Kidney (tissue), 14 donors: ENCODE measurements around the gene PCNT. TPM values are rescaled to one million over a fixed set of nuclear protein-coding genes. Genes with fewer than 3 reads are reported as not detected.

ENCODE experiments used
- DNase-seq, 5 donors: peaks; one replicate each; pipeline ENCODE4 v3.0.0-alpha.2; 2013 to 2020
- FAIRE-seq: peaks from 2 replicates; lab custom pipeline; 2012; peaks lifted over from hg19 to GRCh38; lab: Jason Lieb, UNC
- H3K27ac ChIP-seq, 2 donors: one replicate each; pipeline ENCODE4 v1.7.0; 2013; ENCODE audit warnings: low read depth in 2 of 2, low read length in 2 of 2, inconsistent platforms in 1 of 2
- H3K27me3 ChIP-seq: one replicate; pipeline ENCODE4 v1.7.1; 2013; ENCODE audit warnings: low read length, inconsistent platforms; ENCODE audit not compliant: control insufficient read depth, insufficient read depth
- H3K36me3 ChIP-seq, 3 donors: one replicate each; pipeline versions ENCODE4 v1.7.0 to v1.7.1; 2013; ENCODE audit warnings: low read length in 3 of 3, control low read depth in 1 of 3, inconsistent platforms in 1 of 3; ENCODE audit not compliant: insufficient read depth in 3 of 3, control insufficient read depth in 2 of 3
- H3K4me1 ChIP-seq, 3 donors: one replicate each; pipeline versions ENCODE4 v1.7.0 to v1.7.1; 2013; ENCODE audit warnings: low read length in 3 of 3, inconsistent platforms in 1 of 3, low read depth in 1 of 3; ENCODE audit not compliant: control insufficient read depth in 2 of 3, insufficient read depth in 2 of 3
- H3K4me3 ChIP-seq, 3 donors: one replicate each; pipeline versions ENCODE4 v1.7.0 to v1.8.1; 2013; ENCODE audit warnings: low read length in 3 of 3, control low read depth in 1 of 3, inconsistent platforms in 1 of 3
- H3K9ac ChIP-seq, 3 donors: one replicate each; pipeline versions ENCODE4 v1.7.0 to v1.7.1; 2013; ENCODE audit warnings: low read length in 3 of 3, control low read depth in 1 of 3, inconsistent platforms in 1 of 3
- H3K9me3 ChIP-seq, 3 donors: one replicate each; pipeline versions ENCODE4 v1.7.0 to v1.7.1; 2013; ENCODE audit warnings: low read length in 3 of 3, control low read depth in 1 of 3, inconsistent platforms in 1 of 3; ENCODE audit not compliant: control insufficient read depth in 2 of 3, insufficient read depth in 1 of 3
- intact Hi-C: fragments of 100-400 bp; cut with DNase I; formaldehyde crosslinking; loops from one replicate; pipeline ENCODE4 v1.11.1; 2022
- polyA plus RNA-seq: library from polyadenylated mRNA; stranded (reverse); fragments of 350-450 nt; fragmentation: Illumina TruSeq; extraction: RNeasy Lipid Tissue Mini Kit (QIAGEN cat#74804); gene quantifications from one replicate; pipeline ENCODE4 v1.2.3, GENCODE V29; 2014; ENCODE audit warnings: low read depth, low replicate concordance; ENCODE audit not compliant: insufficient read depth
- total RNA-seq: library from RNA; stranded (reverse); fragmentation: NEBNext Ultra II Directional; extraction: Animal tissue kit (Norgen Biotek cat#: 25700); gene quantifications from one replicate; pipeline ENCODE4 v1.2.1, GENCODE V29; 2021
- TF ChIP-seq, protein P1 (sequence below): IDR thresholded peaks from 3 replicates; pipeline ENCODE4 v1.5.1; 2012; ENCODE audit warnings: mild to moderate bottlenecking, moderate library complexity, borderline replicate concordance; ENCODE audit not compliant: insufficient read depth; ENCODE audit errors: extremely low read depth
- donor health status: control.
- donor health status: control.
- donor health status: control.
- donor health status: control.
- donor health status: control.
- donor health status: DM: yes; HTN: yes; CAD: no.
- donor health status: Normal renal cell carcinoma (clear cell type).

Gene PCNT
- total and polyA plus RNA-seq, 2 donors from 2014 or later: 4.2 to 26.1 TPM

DNA sequence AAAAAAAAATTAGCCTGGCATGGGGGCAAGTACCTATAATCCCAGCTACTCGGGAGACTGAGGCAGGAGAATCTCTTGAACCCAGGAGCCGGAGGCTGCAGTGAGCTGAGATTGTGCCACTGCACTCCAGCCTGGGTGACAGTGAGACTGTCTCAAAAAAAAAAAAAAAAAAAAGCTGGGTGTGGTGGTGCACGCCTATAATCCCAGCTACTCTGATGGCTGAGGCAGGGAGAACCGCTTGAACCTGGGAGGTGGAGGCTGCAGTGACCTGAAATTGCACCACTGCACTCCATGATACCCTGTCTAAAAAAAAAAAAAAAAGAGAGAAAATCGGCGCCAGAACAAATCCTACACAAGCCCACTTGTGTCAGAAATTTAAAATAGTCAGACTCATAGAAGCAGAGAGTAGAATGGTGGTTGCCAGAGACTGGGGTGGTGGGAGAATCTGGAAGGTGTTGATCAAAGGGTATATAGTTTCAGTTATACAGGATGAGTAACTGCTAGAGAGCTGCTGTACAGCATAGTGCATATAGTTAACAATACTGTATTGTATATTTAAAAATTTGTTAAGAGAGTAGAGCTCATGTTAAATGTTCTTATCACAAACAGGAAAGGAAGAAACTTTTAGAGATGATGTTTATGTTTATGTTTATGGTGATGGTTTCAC is 144.3 kb downstream of the PCNT start:
- TF ChIP-seq, protein P1, sequence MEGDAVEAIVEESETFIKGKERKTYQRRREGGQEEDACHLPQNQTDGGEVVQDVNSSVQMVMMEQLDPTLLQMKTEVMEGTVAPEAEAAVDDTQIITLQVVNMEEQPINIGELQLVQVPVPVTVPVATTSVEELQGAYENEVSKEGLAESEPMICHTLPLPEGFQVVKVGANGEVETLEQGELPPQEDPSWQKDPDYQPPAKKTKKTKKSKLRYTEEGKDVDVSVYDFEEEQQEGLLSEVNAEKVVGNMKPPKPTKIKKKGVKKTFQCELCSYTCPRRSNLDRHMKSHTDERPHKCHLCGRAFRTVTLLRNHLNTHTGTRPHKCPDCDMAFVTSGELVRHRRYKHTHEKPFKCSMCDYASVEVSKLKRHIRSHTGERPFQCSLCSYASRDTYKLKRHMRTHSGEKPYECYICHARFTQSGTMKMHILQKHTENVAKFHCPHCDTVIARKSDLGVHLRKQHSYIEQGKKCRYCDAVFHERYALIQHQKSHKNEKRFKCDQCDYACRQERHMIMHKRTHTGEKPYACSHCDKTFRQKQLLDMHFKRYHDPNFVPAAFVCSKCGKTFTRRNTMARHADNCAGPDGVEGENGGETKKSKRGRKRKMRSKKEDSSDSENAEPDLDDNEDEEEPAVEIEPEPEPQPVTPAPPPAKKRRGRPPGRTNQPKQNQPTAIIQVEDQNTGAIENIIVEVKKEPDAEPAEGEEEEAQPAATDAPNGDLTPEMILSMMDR: no peak
- intact Hi-C loops: no loop called here
- Histone ChIP-seq H3K9me3 (no peaks in the 10 kb centered on the region), H3K36me3 (no peaks in the 10 kb centered on the region), H3K4me3 (no peak overlapping the region), H3K27ac (no peak overlapping the region), H3K9ac (no peak overlapping the region), H3K4me1 (peaks cover 0 to 2% (median 0%) of the 10 kb centered on the region in 3 donors), H3K27me3 (no peaks in the 10 kb centered on the region)
- FAIRE-seq (no peak), DNase-seq (no peak)

DNA sequence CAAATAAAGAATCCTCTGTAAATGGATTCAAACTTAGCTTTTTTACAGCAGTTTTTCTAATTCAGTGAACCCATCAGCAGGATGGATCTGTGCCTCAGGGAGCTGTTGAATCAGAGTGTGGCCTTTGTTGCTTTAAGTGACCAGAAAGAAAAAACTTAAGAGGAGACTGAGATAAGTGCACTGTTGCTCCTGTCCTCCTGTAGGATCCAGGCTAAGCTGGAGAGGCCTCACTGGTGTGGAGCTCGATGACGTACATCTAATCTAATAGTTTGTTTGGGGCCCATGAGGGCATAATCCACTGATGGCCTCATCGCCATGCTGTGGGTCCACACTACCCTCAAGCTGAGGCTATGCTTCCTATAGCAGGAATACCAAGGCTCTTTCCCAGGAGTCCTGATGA is 145.3 kb downstream of the PCNT start:
- DNase-seq (no peak), FAIRE-seq (no peak)
- TF ChIP-seq, protein P1: no peak
- no peak overlapping the region for H3K9ac ChIP-seq
- no peaks in the 10 kb centered on the region for H3K27me3 ChIP-seq
- intact Hi-C loops: no loop called here
- H3K4me3 ChIP-seq: no peak overlapping the region
- no peaks in the 10 kb centered on the region for H3K36me3 ChIP-seq
- H3K4me1 ChIP-seq: peaks cover 0 to 2% (median 0%) of the 10 kb centered on the region in 3 donors
- no peak overlapping the region for H3K27ac ChIP-seq
- H3K9me3 ChIP-seq: no peaks in the 10 kb centered on the region

DNA sequence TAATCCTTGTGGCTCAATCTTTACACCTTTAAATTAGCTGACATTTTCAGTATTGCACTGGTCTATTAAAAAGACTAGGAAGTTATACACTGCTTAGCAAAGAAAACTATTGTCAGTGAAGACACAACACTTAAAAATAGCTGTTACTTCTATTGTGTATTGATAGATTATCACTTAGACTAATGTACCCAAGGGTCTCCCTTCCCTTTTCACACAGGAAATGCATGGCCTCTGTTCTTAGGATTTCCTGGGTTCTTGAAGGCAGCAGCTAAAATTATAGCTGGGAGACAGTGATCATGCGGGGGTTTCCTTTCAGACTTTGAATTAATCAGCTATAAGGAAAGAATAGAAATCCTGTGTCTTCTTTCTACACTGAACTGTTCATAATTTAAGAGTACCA is 147.6 kb downstream of the PCNT start:
- DNase-seq: no peak
- TF ChIP-seq, protein P1: no peak
- no peak overlapping the region for H3K27ac ChIP-seq
- peaks cover 0 to 2% (median 0%) of the 10 kb centered on the region in 3 donors for H3K4me1 ChIP-seq
- intact Hi-C loops: no loop called here
- no peak for FAIRE-seq
- no peaks in the 10 kb centered on the region for H3K9me3 ChIP-seq
- H3K9ac ChIP-seq: no peak overlapping the region
- no peak overlapping the region for H3K4me3 ChIP-seq
- no peaks in the 10 kb centered on the region for H3K27me3 ChIP-seq
- no peaks in the 10 kb centered on the region for H3K36me3 ChIP-seq
